ENCODE data around the gene MYO7A. TPM values are rescaled to one million over a fixed set of nuclear protein-coding genes. Genes with fewer than 3 reads are reported as not detected.

Gene MYO7A
- total and polyA plus RNA-seq, 9 donors, result 3.1 to 18.7 (median 6.5) TPM

GRCh38 chr11:77180346-77180745 lies 52.3 kb downstream of the MYO7A start:
- intact Hi-C loops (cut with DNase I), result loop anchor here in 1 of 4 donors (10.0 kb wide), 2 partner anchors 136 to 374 kb away; no protein-coding TSS in a partner anchor
- no peak for TF ChIP-seq CTCF (IDR thresholded peaks at IDR 0.05)
- TF ChIP-seq POLR2A (IDR thresholded peaks at IDR 0.05), result no peak
- no peak for TF ChIP-seq EP300 (IDR thresholded peaks at IDR 0.05)
- no peaks in the 10 kb centered on the region for H3K9me3 ChIP-seq
- H3K27ac ChIP-seq, result no peak overlapping the region
- H3K4me3 ChIP-seq, result no peak overlapping the region
- DNase-seq, result no peak
- WGBS, 3 donors, result 89 to 92% (median 91%) methylated on average over 11 of the region's 11 CpGs
- H3K4me1 ChIP-seq (ENCODE audit: insufficient read depth), result peaks cover 7% of the 10 kb centered on the region
- H3K27me3 ChIP-seq, result no peaks in the 10 kb centered on the region
- no peaks in the 10 kb centered on the region for H3K36me3 ChIP-seq

- H3K9me3 ChIP-seq, result no peaks in the 10 kb centered on the region
- peaks cover 7% of the 10 kb centered on the region for H3K4me1 ChIP-seq (ENCODE audit: insufficient read depth)
- TF ChIP-seq CTCF (IDR thresholded peaks at IDR 0.05) (no peak), POLR2A (IDR thresholded peaks at IDR 0.05) (no peak), EP300 (IDR thresholded peaks at IDR 0.05) (no peak)
- intact Hi-C loops (cut with DNase I), result loop anchor here in 1 of 4 donors (10.0 kb wide), 2 partner anchors 136 to 374 kb away; no protein-coding TSS in a partner anchor
- H3K27me3 ChIP-seq, result no peaks in the 10 kb centered on the region
- no peak overlapping the region for H3K27ac ChIP-seq
- 95% methylated on average over 11 of the region's 11 CpGs for WGBS, 3 donors
- no peaks in the 10 kb centered on the region for H3K36me3 ChIP-seq
- H3K4me3 ChIP-seq, result no peak overlapping the region
- DNase-seq, result no peak
These were observed 53.2 kb downstream of the MYO7A start for GRCh38 chr11:77181226-77181625.

GRCh38 chr11:77181799-77182541 lies 53.9 kb downstream of the MYO7A start:
- Histone ChIP-seq H3K9me3 (no peaks in the 10 kb centered on the region), H3K36me3 (no peaks in the 10 kb centered on the region), H3K27me3 (no peaks in the 10 kb centered on the region), H3K27ac (no peak overlapping the region), H3K4me3 (no peak overlapping the region), H3K4me1 (ENCODE audit: insufficient read depth) (peaks cover 7% of the 10 kb centered on the region)
- TF ChIP-seq EP300 (IDR thresholded peaks at IDR 0.05) (no peak), POLR2A (IDR thresholded peaks at IDR 0.05) (no peak), CTCF (IDR thresholded peaks at IDR 0.05) (no peak)
- intact Hi-C loops (cut with DNase I), result loop anchor here in 1 of 4 donors (10.0 kb wide), 2 partner anchors 137 to 373 kb away; no protein-coding TSS in a partner anchor
- 85 to 92% (median 90%) methylated on average over 22 of the region's 22 CpGs for WGBS, 3 donors
- DNase-seq, result no peak

GRCh38 chr11:77182542-77183430 lies 54.7 kb downstream of the MYO7A start:
- H3K36me3 ChIP-seq, result no peaks in the 10 kb centered on the region
- intact Hi-C loops (cut with DNase I), result loop anchor here in 1 of 4 donors (10.0 kb wide), 2 partner anchors 138 to 372 kb away; no protein-coding TSS in a partner anchor
- 89 to 90% (median 90%) methylated on average over 21 of the region's 21 CpGs for WGBS, 3 donors
- TF ChIP-seq CTCF (IDR thresholded peaks at IDR 0.05) (no peak), EP300 (IDR thresholded peaks at IDR 0.05) (no peak), POLR2A (IDR thresholded peaks at IDR 0.05) (no peak)
- no peaks in the 10 kb centered on the region for H3K27me3 ChIP-seq
- no peaks in the 10 kb centered on the region for H3K9me3 ChIP-seq
- no peak overlapping the region for H3K4me3 ChIP-seq
- H3K4me1 ChIP-seq (ENCODE audit: insufficient read depth), result peaks cover 7% of the 10 kb centered on the region
- no peak for DNase-seq
- H3K27ac ChIP-seq, result no peak overlapping the region

Data from ovary (tissue), 9 donors.